ENCODE data around the gene KCNJ1. TPM values are rescaled to one million over a fixed set of nuclear protein-coding genes. Genes with fewer than 3 reads are reported as not detected.

Gene KCNJ1
- total RNA-seq, 1 experiment from 2014 or later: not detected

DNA sequence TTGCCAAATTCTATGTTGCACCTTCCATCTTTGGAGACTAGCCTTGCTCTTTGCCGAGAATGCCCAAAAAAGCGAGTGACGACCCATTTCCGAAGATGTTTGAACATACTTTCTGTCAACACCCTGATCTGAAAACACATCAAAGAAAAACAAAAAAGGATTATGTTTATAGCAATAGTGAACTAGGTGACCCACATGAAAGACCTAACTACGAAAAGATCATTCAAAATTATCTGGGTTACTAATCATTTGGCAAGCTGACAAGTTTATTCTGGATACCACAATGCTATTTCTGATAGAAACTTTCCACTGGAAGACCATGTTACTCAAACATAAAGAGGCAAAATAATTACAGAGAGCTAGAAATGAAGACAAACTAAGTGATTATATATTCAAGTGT lies 27.0 kb downstream of the KCNJ1 start:
- Histone ChIP-seq H3K4me1 (ENCODE audit: insufficient read depth, low read length, poor library complexity, severe bottlenecking) (peaks cover 12% of the 10 kb centered on the region), H3K27ac (ENCODE audit: low read depth, low read length, poor library complexity, severe bottlenecking) (no peak overlapping the region), H3K27me3 (replicated peaks; ENCODE audit: insufficient read depth, low read depth, low read length, poor library complexity) (peaks cover 21% of the 10 kb centered on the region), H3K36me3 (ENCODE audit: insufficient read depth, low read length, poor library complexity, severe bottlenecking) (no peaks in the 10 kb centered on the region), H3K4me3 (ENCODE audit: low read depth, low read length, poor library complexity, severe bottlenecking) (no peak overlapping the region), H3K9me3 (ENCODE audit: low read depth, low read length, poor library complexity, severe bottlenecking) (no peaks in the 10 kb centered on the region)
- intact Hi-C loops (cut with micrococcal nuclease; ENCODE audit: unreplicated experiment): no loop called here
- DNase-seq (ENCODE audit: low spot score): no peak
- ChIA-PET POLR2A (ENCODE audit: low non-redundant PET) (no interaction called here), CTCF (no interaction called here)
- TF ChIP-seq, protein P1, sequence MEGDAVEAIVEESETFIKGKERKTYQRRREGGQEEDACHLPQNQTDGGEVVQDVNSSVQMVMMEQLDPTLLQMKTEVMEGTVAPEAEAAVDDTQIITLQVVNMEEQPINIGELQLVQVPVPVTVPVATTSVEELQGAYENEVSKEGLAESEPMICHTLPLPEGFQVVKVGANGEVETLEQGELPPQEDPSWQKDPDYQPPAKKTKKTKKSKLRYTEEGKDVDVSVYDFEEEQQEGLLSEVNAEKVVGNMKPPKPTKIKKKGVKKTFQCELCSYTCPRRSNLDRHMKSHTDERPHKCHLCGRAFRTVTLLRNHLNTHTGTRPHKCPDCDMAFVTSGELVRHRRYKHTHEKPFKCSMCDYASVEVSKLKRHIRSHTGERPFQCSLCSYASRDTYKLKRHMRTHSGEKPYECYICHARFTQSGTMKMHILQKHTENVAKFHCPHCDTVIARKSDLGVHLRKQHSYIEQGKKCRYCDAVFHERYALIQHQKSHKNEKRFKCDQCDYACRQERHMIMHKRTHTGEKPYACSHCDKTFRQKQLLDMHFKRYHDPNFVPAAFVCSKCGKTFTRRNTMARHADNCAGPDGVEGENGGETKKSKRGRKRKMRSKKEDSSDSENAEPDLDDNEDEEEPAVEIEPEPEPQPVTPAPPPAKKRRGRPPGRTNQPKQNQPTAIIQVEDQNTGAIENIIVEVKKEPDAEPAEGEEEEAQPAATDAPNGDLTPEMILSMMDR (conservative IDR thresholded peaks at IDR 0.05; ENCODE audit: low read depth, low read length): no peak
- no peak for TF ChIP-seq EZH2 (IDR thresholded peaks at IDR 0.05; ENCODE audit: borderline replicate concordance, low read depth, low read length, poor library complexity, severe bottlenecking)
- BruUV-seq (replicated peaks): no TSS peak

DNA sequence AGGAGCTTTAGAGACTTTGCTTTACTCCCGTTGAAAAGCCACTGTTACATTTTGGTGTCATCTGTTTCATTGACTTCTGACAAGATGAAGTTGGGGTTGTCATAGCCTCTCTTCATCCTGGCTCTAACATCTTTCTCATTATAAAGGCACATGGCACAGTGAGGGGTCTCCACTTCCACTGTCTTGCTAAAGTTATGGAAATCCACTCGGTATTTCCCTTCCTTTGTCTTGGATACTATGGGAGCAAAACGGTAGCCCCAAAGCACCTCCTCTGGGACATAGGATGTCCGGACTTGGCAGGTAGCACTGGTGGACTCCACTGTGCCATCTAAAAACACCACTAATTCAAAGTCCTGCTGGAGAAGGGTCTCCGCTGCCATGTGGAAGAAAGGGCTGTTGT lies 28.0 kb downstream of the KCNJ1 start:
- DNase-seq (ENCODE audit: low spot score): no peak
- intact Hi-C loops (cut with micrococcal nuclease; ENCODE audit: unreplicated experiment): loop anchor here (10.0 kb wide), 1 partner anchor 204 kb away; no protein-coding TSS in a partner anchor
- H3K36me3 ChIP-seq (ENCODE audit: insufficient read depth, low read length, poor library complexity, severe bottlenecking): no peaks in the 10 kb centered on the region
- CTCF ChIA-PET: no interaction called here
- POLR2A ChIA-PET (ENCODE audit: low non-redundant PET): interaction anchor here (0.6 kb wide), 1 partner anchor 14 kb away, joined by 3 read pairs; no protein-coding TSS in a partner anchor
- no TSS peak for BruUV-seq (replicated peaks)
- peaks cover 14% of the 10 kb centered on the region for H3K27me3 ChIP-seq (replicated peaks; ENCODE audit: insufficient read depth, low read depth, low read length, poor library complexity)
- no peak overlapping the region for H3K4me3 ChIP-seq (ENCODE audit: low read depth, low read length, poor library complexity, severe bottlenecking)
- no peak overlapping the region for H3K27ac ChIP-seq (ENCODE audit: low read depth, low read length, poor library complexity, severe bottlenecking)
- TF ChIP-seq, protein P1 (conservative IDR thresholded peaks at IDR 0.05; ENCODE audit: low read depth, low read length): no peak
- no peak for TF ChIP-seq EZH2 (IDR thresholded peaks at IDR 0.05; ENCODE audit: borderline replicate concordance, low read depth, low read length, poor library complexity, severe bottlenecking)
- peaks cover 12% of the 10 kb centered on the region for H3K4me1 ChIP-seq (ENCODE audit: insufficient read depth, low read length, poor library complexity, severe bottlenecking)
- H3K9me3 ChIP-seq (ENCODE audit: low read depth, low read length, poor library complexity, severe bottlenecking): no peaks in the 10 kb centered on the region

DNA sequence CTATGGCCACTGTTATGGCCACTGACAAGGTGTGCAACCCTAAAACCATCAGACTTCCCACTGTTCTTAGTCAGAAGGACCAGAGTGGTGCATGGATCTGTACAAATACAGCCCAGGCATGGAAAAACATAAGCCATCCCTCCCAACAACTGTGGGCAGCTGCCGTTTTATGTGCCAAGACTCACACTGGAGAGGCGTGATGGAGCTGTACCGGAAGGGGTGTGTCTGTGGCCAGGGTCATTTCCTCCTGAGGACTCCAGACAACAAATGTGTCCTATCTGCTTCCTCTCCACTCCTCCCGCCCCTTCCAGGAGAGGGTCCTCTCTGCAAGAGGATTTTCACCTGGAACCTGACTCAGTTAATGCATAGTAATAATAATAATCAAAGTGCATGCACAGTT lies 29.5 kb downstream of the KCNJ1 start:
- Histone ChIP-seq H3K9me3 (ENCODE audit: low read depth, low read length, poor library complexity, severe bottlenecking) (no peaks in the 10 kb centered on the region), H3K4me3 (ENCODE audit: low read depth, low read length, poor library complexity, severe bottlenecking) (no peak overlapping the region), H3K36me3 (ENCODE audit: insufficient read depth, low read length, poor library complexity, severe bottlenecking) (no peaks in the 10 kb centered on the region), H3K27ac (ENCODE audit: low read depth, low read length, poor library complexity, severe bottlenecking) (no peak overlapping the region), H3K4me1 (ENCODE audit: insufficient read depth, low read length, poor library complexity, severe bottlenecking) (peaks cover 12% of the 10 kb centered on the region), H3K27me3 (replicated peaks; ENCODE audit: insufficient read depth, low read depth, low read length, poor library complexity) (peaks cover 2% of the 10 kb centered on the region)
- no peak for TF ChIP-seq EZH2 (IDR thresholded peaks at IDR 0.05; ENCODE audit: borderline replicate concordance, low read depth, low read length, poor library complexity, severe bottlenecking)
- TF ChIP-seq, protein P1 (conservative IDR thresholded peaks at IDR 0.05; ENCODE audit: low read depth, low read length): no peak
- ChIA-PET CTCF (no interaction called here), POLR2A (ENCODE audit: low non-redundant PET) (no interaction called here)
- DNase-seq (ENCODE audit: low spot score): no peak
- intact Hi-C loops (cut with micrococcal nuclease; ENCODE audit: unreplicated experiment): loop anchor here (10.0 kb wide), 1 partner anchor 203 kb away; no protein-coding TSS in a partner anchor
- no TSS peak for BruUV-seq (replicated peaks)

Measured in A673 (cell line).